ENCODE data around the gene LCLAT1. TPM values are rescaled to one million over a fixed set of nuclear protein-coding genes. Genes with fewer than 3 reads are reported as not detected.

The LCLAT1 gene
- total RNA-seq, result 8.0 and 8.6 TPM in 2 replicates

DNA sequence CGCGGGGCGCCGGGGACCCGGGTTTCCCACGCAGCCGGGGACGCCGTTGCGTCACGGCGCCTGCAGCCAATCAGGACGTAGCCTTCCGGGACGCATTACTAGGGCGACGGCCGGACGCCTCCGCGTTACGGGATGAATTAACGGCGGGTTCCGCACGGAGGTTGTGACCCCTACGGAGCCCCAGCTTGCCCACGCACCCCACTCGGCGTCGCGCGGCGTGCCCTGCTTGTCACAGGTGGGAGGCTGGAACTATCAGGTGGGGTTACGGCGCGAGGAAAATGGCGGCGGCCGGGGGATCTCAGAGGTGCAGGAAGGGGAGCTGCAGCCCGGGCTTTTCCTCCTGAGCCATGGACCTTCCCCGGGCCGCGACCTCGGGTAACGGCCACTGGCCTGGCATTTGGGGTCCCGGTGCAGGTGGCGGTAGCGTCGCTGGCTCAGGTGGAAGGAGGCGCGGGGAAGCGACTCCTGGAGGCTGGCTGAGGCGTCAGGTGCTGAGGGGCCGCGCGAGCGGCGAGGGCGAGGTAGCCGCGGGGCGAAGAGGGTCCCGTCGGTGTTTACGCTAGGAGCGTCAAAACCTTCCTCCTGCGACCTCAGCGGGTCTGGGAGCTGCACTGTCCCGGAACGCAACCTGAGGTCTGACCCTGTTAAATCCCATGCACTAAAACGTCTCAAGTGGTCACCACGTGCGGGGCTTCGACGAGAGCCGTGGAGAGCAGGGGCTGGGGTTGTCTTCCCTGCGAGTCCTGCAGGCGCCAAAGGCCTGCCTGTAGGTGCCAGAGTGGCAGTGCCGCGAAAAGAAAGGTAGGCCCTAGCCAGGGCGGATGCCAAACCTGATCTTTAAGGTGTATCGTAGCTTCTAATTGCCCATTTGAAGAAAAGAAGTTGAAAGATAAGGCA lies at the start of gene LCLAT1:
TSS of gene LCLAT1 (plus strand) at position 98 of the 897 bp plus-strand sequence. CDS start 78,345 bp downstream, outside the sequence.

Other genes with a start within 250 kb of the LCLAT1 start
- 1.3 and 7.4 TPM in 2 replicates for gene LBH, start 215.7 kb upstream of the LCLAT1 start, total RNA-seq